OCI-LY3 (cell line): Measurements from ENCODE around the gene SFXN5.

Experiments
- H2AFZ ChIP-seq: fragments of 200-600, 300-600 bp; shearing (Covaris generic); 2 replicates; pipeline ENCODE4 v1.6.0; 2014; ENCODE audit warnings: antibody characterized with exemption, low read depth, low read length
- H3K27ac ChIP-seq: fragments of 200-600, 300-600 bp; sonication (generic); 2 replicates; pipeline ENCODE4 v1.5.1; 2014; ENCODE audit warnings: mild to moderate bottlenecking, low read length, moderate library complexity, mixed read lengths
- H3K27me3 ChIP-seq: fragments of 200-600, 300-600 bp; sonication (generic); 2 replicates; pipeline ENCODE4 v1.6.1; 2014; ENCODE audit warnings: low read depth, low read length, mixed read lengths
- H3K36me3 ChIP-seq: fragments of 200-600, 300-600 bp; sonication (generic); replicated peaks from 2 replicates; pipeline ENCODE3; 2014; ENCODE audit warnings: low read depth, low read length, mixed read lengths
- H3K4me1 ChIP-seq: fragments of 300-600, 200-600 bp; sonication (generic); 2 replicates; pipeline ENCODE4 v1.6.1; 2014; ENCODE audit warnings: low read length, mixed read lengths
- H3K4me2 ChIP-seq: fragments of 200-600, 300-600 bp; sonication (generic); 2 replicates; pipeline ENCODE4 v1.6.1; 2014; ENCODE audit warnings: low read length, mixed read lengths
- H3K4me3 ChIP-seq: fragments of 300-600, 200-600 bp; sonication (generic); 2 replicates; pipeline ENCODE4 v1.5.1; 2014; ENCODE audit warnings: antibody characterized with exemption, mild to moderate bottlenecking, low read length, moderate library complexity
- H3K79me2 ChIP-seq: fragments of 300-600, 200-600 bp; shearing (Covaris generic); 2 replicates; pipeline ENCODE4 v1.6.1; 2014; ENCODE audit warnings: mild to moderate bottlenecking, low read length, mixed read lengths
- H3K9ac ChIP-seq: fragments of 300-600, 200-600 bp; shearing (Covaris generic); 2 replicates; pipeline ENCODE4 v1.6.0; 2014; ENCODE audit warnings: mild to moderate bottlenecking, low read length, moderate library complexity
- H3K9me3 ChIP-seq: fragments of 200-600, 300-600 bp; shearing (Covaris generic); 2 replicates; pipeline ENCODE4 v1.6.1; 2014; ENCODE audit warnings: low read length, mixed read lengths; ENCODE audit not compliant: insufficient read depth
- H4K20me1 ChIP-seq: fragments of 200-600, 300-600 bp; sonication (generic); 2 replicates; pipeline ENCODE4 v1.6.1; 2016; ENCODE audit warnings: low read length, mixed read lengths; ENCODE audit not compliant: insufficient read depth
- EZH2phosphoT487 ChIP-seq: fragments of 200-600 bp; shearing (Covaris generic); IDR thresholded peaks from 2 replicates; pipeline ENCODE4 v1.6.1; 2018; ENCODE audit warnings: antibody characterized with exemption, mixed run types, low read depth
- TF ChIP-seq, protein P1 (sequence below): fragments of 200-600, 300-600 bp; sonication (generic); IDR thresholded peaks from 2 replicates; pipeline ENCODE4 v1.5.1; 2014; ENCODE audit warnings: antibody characterized with exemption, low read length, low read depth

SFXN5 gene

DNA sequence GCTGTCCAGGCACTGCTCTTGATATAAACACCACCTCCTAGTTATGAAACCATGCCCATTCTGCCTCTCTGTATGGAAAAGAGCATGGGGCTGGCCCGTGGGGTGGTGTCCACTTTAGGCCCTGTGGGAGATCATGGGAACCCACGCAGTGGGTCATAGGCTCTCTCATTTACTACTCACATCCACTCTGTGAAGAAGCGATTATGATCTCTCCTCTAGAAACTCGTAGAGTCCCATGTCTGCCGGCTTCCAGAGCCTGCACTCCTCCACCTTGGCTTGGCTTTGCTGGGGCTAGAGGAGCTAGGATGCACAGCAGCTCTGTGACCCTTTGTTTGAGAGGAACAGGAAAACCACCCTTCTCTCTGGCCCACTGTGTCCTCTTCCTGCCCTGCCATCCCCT lies 138.3 kb downstream of the SFXN5 start:
- Histone ChIP-seq H3K4me1 (peaks cover 53% of the 10 kb centered on the region), H2AFZ (peak overlapping the region; percentile 41; the same call in 1 of the 2 replicates), H3K9ac (peak overlapping the region; percentile 59; the same call in 1 of the 2 replicates), H3K27ac (peak overlapping the region; percentile 87), H3K79me2 (no peaks in the 10 kb centered on the region), H3K4me2 (no peak overlapping the region), H3K9me3 (no peaks in the 10 kb centered on the region), H4K20me1 (no peaks in the 10 kb centered on the region), H3K27me3 (peaks cover 2% of the 10 kb centered on the region; the same call in 1 of the 2 replicates), H3K4me3 (no peak overlapping the region), H3K36me3 (no peaks in the 10 kb centered on the region)
- TF ChIP-seq EZH2phosphoT487, result no peak
- TF ChIP-seq, protein P1, sequence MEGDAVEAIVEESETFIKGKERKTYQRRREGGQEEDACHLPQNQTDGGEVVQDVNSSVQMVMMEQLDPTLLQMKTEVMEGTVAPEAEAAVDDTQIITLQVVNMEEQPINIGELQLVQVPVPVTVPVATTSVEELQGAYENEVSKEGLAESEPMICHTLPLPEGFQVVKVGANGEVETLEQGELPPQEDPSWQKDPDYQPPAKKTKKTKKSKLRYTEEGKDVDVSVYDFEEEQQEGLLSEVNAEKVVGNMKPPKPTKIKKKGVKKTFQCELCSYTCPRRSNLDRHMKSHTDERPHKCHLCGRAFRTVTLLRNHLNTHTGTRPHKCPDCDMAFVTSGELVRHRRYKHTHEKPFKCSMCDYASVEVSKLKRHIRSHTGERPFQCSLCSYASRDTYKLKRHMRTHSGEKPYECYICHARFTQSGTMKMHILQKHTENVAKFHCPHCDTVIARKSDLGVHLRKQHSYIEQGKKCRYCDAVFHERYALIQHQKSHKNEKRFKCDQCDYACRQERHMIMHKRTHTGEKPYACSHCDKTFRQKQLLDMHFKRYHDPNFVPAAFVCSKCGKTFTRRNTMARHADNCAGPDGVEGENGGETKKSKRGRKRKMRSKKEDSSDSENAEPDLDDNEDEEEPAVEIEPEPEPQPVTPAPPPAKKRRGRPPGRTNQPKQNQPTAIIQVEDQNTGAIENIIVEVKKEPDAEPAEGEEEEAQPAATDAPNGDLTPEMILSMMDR, result no peak

- Histone ChIP-seq H3K4me2 (peak overlapping the region; percentile 65; the same call in 1 of the 2 replicates), H3K79me2 (no peaks in the 10 kb centered on the region), H3K27me3 (peaks cover 4% of the 10 kb centered on the region; the same call in 1 of the 2 replicates), H2AFZ (peak overlapping the region; percentile 41; the same call in 1 of the 2 replicates), H3K4me1 (peaks cover 53% of the 10 kb centered on the region), H3K27ac (peak overlapping the region; percentile 87), H3K36me3 (no peaks in the 10 kb centered on the region), H3K9me3 (no peaks in the 10 kb centered on the region), H3K9ac (peak overlapping the region; percentile 59; the same call in 1 of the 2 replicates), H4K20me1 (no peaks in the 10 kb centered on the region), H3K4me3 (no peak overlapping the region)
- TF ChIP-seq, protein P1, result no peak
- no peak for TF ChIP-seq EZH2phosphoT487
These were observed 138.7 kb downstream of the SFXN5 start for GRCh38 chr2:72932805-72933204.

- Histone ChIP-seq H3K9me3 (no peaks in the 10 kb centered on the region), H3K4me3 (peak overlapping the region; percentile 29; the same call in 1 of the 2 replicates), H3K27ac (peak overlapping the region; percentile 87), H3K27me3 (peaks cover 5% of the 10 kb centered on the region), H3K9ac (peak overlapping the region; percentile 59; the same call in 1 of the 2 replicates), H2AFZ (peak overlapping the region; percentile 20; the same call in 1 of the 2 replicates), H3K4me1 (peaks cover 53% of the 10 kb centered on the region), H3K36me3 (no peaks in the 10 kb centered on the region), H4K20me1 (no peaks in the 10 kb centered on the region), H3K79me2 (no peaks in the 10 kb centered on the region), H3K4me2 (peak overlapping the region; percentile 65)
- no peak for TF ChIP-seq EZH2phosphoT487
- TF ChIP-seq, protein P1, result no peak
These were observed 139.3 kb downstream of the SFXN5 start for GRCh38 chr2:72932045-72932740.

DNA sequence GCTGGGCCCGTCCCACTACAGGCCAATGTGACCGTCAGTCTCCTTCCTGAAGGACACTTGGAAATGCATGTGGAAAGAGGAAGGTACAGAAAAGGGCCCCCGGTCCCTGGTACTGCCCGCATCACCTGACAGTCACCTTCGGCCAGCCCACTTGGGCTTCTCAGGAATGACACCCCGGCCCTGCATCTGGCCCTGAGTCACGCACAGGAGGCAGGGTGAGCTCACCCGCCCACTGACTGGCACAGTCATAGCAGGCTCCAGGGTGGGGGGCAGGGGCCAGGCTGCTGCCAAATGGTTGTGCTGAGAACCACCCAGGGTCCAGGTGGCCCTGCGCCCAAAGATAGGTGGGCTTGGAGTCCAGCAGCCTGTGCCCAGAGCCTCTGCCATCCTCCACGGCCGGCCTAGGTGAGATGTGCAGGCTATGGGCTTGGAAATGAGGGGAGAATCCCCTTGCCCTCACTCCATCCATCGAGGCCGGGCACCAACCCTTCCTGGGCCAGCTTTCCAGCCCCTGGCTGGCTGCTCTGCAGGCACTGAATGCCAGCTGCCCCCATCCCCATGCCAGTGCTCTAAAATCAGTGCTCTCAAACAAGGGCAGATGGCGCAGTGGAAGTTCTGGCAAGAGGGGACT lies 140.1 kb downstream of the SFXN5 start:
- Histone ChIP-seq H2AFZ (no peak overlapping the region), H3K9me3 (no peaks in the 10 kb centered on the region), H3K4me3 (peak overlapping the region; percentile 29; the same call in 1 of the 2 replicates), H3K9ac (peak overlapping the region; percentile 59; the same call in 1 of the 2 replicates), H3K4me2 (peak overlapping the region; percentile 65), H3K27me3 (peaks cover 12% of the 10 kb centered on the region), H3K79me2 (no peaks in the 10 kb centered on the region), H3K36me3 (no peaks in the 10 kb centered on the region), H3K4me1 (peaks cover 57% of the 10 kb centered on the region), H4K20me1 (no peaks in the 10 kb centered on the region), H3K27ac (peak overlapping the region; percentile 87)
- TF ChIP-seq, protein P1, result no peak
- TF ChIP-seq EZH2phosphoT487, result no peak
